IPS-18c (cell line): ENCODE measurements around the gene PRSS8.
"Not testable (repeated sequence)": the region's sequence is repeated elsewhere in the genome, so short reads cannot be mapped to it uniquely, and the experiment has no call there.

ENCODE experiments used
- H3K4me3 ChIP-seq: 2 replicates; pipeline ENCODE4 v1.7.0; 2013; ENCODE audit warnings: low read depth, mild to moderate bottlenecking, low read length, moderate library complexity; ENCODE audit not compliant: insufficient read depth
- H3K9me3 ChIP-seq: one replicate; pipeline ENCODE4 v1.6.1; 2013; ENCODE audit warnings: mild to moderate bottlenecking, low read length, moderate library complexity; ENCODE audit not compliant: control insufficient read depth, insufficient read depth

The PRSS8 gene

GRCh38 chr16:31113121-31114120, 22.1 kb downstream of the PRSS8 start:
- no peaks in the 10 kb centered on the region for H3K9me3 ChIP-seq
- H3K4me3 ChIP-seq = no peak overlapping the region

- Histone ChIP-seq H3K9me3 (no peaks in the 10 kb centered on the region), H3K4me3 (no peak overlapping the region)
Observed at GRCh38 chr16:31112711-31113110, 22.8 kb downstream of the PRSS8 start.

- Histone ChIP-seq H3K4me3 (no peak overlapping the region), H3K9me3 (no peaks in the 10 kb centered on the region)
Observed at GRCh38 chr16:31111881-31112466, 23.6 kb downstream of the PRSS8 start.

- no peaks in the 10 kb centered on the region for H3K9me3 ChIP-seq
- no peak overlapping the region for H3K4me3 ChIP-seq
Observed at GRCh38 chr16:31110106-31111034, 25.2 kb downstream of the PRSS8 start.

GRCh38 chr16:31109622-31110021, 25.9 kb downstream of the PRSS8 start:
- H3K4me3 ChIP-seq = peak overlapping the region; percentile 93; the same call in 1 of the 2 replicates
- H3K9me3 ChIP-seq = no peaks in the 10 kb centered on the region

GRCh38 chr16:31108794-31109558, 26.6 kb downstream of the PRSS8 start:
- H3K4me3 ChIP-seq = peak overlapping the region; percentile 93
- H3K9me3 ChIP-seq = no peaks in the 10 kb centered on the region

GRCh38 chr16:31108035-31108793, 27.3 kb downstream of the PRSS8 start, which contains the start of gene BCKDK:
Gene BCKDK, plus strand, starts transcription at chr16:31108386. Its CDS starts 838 bp downstream, at chr16:31109224.
- H3K4me3 ChIP-seq = peak within 1 kb of the TSS; percentile 93
- H3K9me3 ChIP-seq = no peaks in the 10 kb centered on the region

GRCh38 chr16:31107465-31107867, 28.1 kb downstream of the PRSS8 start:
- H3K4me3 ChIP-seq = no peak overlapping the region
- no peaks in the 10 kb centered on the region for H3K9me3 ChIP-seq

- Histone ChIP-seq H3K9me3 (no peaks in the 10 kb centered on the region), H3K4me3 (no peak overlapping the region)
Observed at GRCh38 chr16:31106509-31107464, 28.7 kb downstream of the PRSS8 start.

GRCh38 chr16:31105677-31106213, 29.8 kb downstream of the PRSS8 start:
- Histone ChIP-seq H3K9me3 (no peaks in the 10 kb centered on the region), H3K4me3 (no peak overlapping the region; the same call in 1 of the 2 replicates)

GRCh38 chr16:31100876-31101641, 34.5 kb downstream of the PRSS8 start:
- H3K4me3 ChIP-seq, H3K9me3 ChIP-seq: not testable (repeated sequence)

GRCh38 chr16:31099860-31100638, 35.5 kb downstream of the PRSS8 start:
- Histone ChIP-seq H3K4me3 (no peak overlapping the region), H3K9me3 (no peaks in the 10 kb centered on the region)

- no peaks in the 10 kb centered on the region for H3K9me3 ChIP-seq
- H3K4me3 ChIP-seq = peak within 1 kb of the TSS; percentile 72
Observed at GRCh38 chr16:31094424-31095120, 41.0 kb downstream of the PRSS8 start, which contains the start of gene VKORC1. Gene VKORC1, minus strand, starts transcription at chr16:31094797. Its CDS starts 68 bp downstream, at chr16:31094729.
